SK-N-SH treated with all-trans-retinoic acid at 6 μM for 48 hours (cell line): ENCODE results near the gene GPM6B.

Experiments
- ARNTL ChIP-seq: fragments of 450-650 bp; formaldehyde crosslinking; IDR thresholded peaks from 2 replicates; pipeline ENCODE4 v1.5.0; 2020; ENCODE audit warnings: low read depth, mild to moderate bottlenecking, moderate library complexity, borderline replicate concordance
- CREB5 ChIP-seq: fragments of 250-450 bp; sonication (Bioruptor Pico); IDR thresholded peaks from 2 replicates; pipeline ENCODE4 v1.5.1; 2020; ENCODE audit warnings: low read depth, mild to moderate bottlenecking, moderate library complexity
- CSRNP3 ChIP-seq: fragments of 250-450 bp; sonication (Bioruptor Pico); IDR thresholded peaks from 2 replicates; pipeline ENCODE4 v1.5.1; 2021; ENCODE audit warnings: mild to moderate bottlenecking, moderate library complexity
- PATZ1 ChIP-seq: fragments of 250-450 bp; sonication (Bioruptor Pico); IDR thresholded peaks from 2 replicates; pipeline ENCODE4 v1.8.0; 2020; ENCODE audit warnings: mild to moderate bottlenecking, moderate library complexity, borderline replicate concordance
- POU6F1 ChIP-seq: fragments of 250-450 bp; sonication (Bioruptor Pico); IDR thresholded peaks from 2 replicates; pipeline ENCODE4 v1.8.0; 2021; ENCODE audit warnings: low read depth, mild to moderate bottlenecking, moderate library complexity, borderline replicate concordance
- ZC3H10 ChIP-seq: fragments of 250-450 bp; sonication (Bioruptor Pico); IDR thresholded peaks from 2 replicates; pipeline ENCODE4 v1.5.1; 2021; ENCODE audit warnings: mild to moderate bottlenecking, moderate library complexity
- ZFP3 ChIP-seq: fragments of 250-450 bp; sonication (Bioruptor Pico); IDR thresholded peaks from 2 replicates; pipeline ENCODE4 v1.5.0; 2020; ENCODE audit warnings: mild to moderate bottlenecking, moderate library complexity
- ZNF8 ChIP-seq: fragments of 450-650 bp; formaldehyde crosslinking; IDR thresholded peaks from 2 replicates; pipeline ENCODE4 v1.5.0; 2020; ENCODE audit warnings: mild to moderate bottlenecking, moderate library complexity

- no peak for TF ChIP-seq CREB5 (CRISPR knock-in tag)
- TF ChIP-seq ZFP3, result no peak
- TF ChIP-seq CSRNP3 (CRISPR knock-in tag), result no peak
- TF ChIP-seq ARNTL, result no peak
- no peak for TF ChIP-seq PATZ1 (CRISPR knock-in tag)
- no peak for TF ChIP-seq ZC3H10
- TF ChIP-seq POU6F1 (CRISPR knock-in tag), result no peak
- TF ChIP-seq ZNF8, result no peak
Measured at GRCh38 chrX:13770013-13770535, 46.8 kb downstream of the GPM6B start.
